Trophoblast cell (in vitro differentiated cells and primary cell): ENCODE measurements around the gene VWA3B.
A peak's percentile ranks its signal among the peaks of the same experiment; 100 is the strongest.

Source experiments
- DNase-seq, 2 donors: peaks; one replicate each; pipeline ENCODE4 v3.0.0-alpha.2; 2016
- H2AFZ ChIP-seq: 2 replicates; pipeline ENCODE4 v1.6.1; 2013; ENCODE audit warnings: low read length, moderate library complexity, mild to moderate bottlenecking; ENCODE audit not compliant: insufficient read depth, poor library complexity
- H2AK5ac ChIP-seq: 2 replicates; pipeline ENCODE4 v1.6.1; 2013; ENCODE audit warnings: mild to moderate bottlenecking, low read length
- H2BK120ac ChIP-seq: 2 replicates; pipeline ENCODE4 v1.6.1; 2013; ENCODE audit warnings: low read length, mild to moderate bottlenecking, moderate library complexity; ENCODE audit not compliant: insufficient read depth, poor library complexity
- H2BK12ac ChIP-seq: 2 replicates; pipeline ENCODE4 v1.6.1; 2013; ENCODE audit warnings: mild to moderate bottlenecking, low read length, moderate library complexity
- H2BK5ac ChIP-seq: 2 replicates; pipeline ENCODE4 v1.6.1; 2013; ENCODE audit warnings: low read length, low read depth, moderate library complexity, mild to moderate bottlenecking; ENCODE audit not compliant: poor library complexity
- H3K14ac ChIP-seq: 2 replicates; pipeline ENCODE4 v1.6.1; 2013; ENCODE audit warnings: mild to moderate bottlenecking, low read length
- H3K18ac ChIP-seq: 2 replicates; pipeline ENCODE4 v1.6.1; 2013; ENCODE audit warnings: mild to moderate bottlenecking, low read length
- H3K23ac ChIP-seq: 2 replicates; pipeline ENCODE4 v1.6.1; 2013; ENCODE audit warnings: low read length
- H3K27ac ChIP-seq: 2 replicates; pipeline ENCODE4 v1.5.1; 2013; ENCODE audit warnings: low read depth, mild to moderate bottlenecking, inconsistent platforms, low read length, moderate library complexity
- H3K27me3 ChIP-seq: 2 replicates; pipeline ENCODE4 v1.6.1; 2013; ENCODE audit warnings: inconsistent platforms, mild to moderate bottlenecking, low read length, moderate library complexity; ENCODE audit not compliant: insufficient read depth
- H3K36me3 ChIP-seq, 2 experiments: 1 replicate in 1 of 2; 2 replicates in 1 of 2; pipeline ENCODE4 v1.6.1; 2013; ENCODE audit warnings: low read length in 2 of 2, mild to moderate bottlenecking in 2 of 2, moderate library complexity in 1 of 2; ENCODE audit not compliant: insufficient read depth in 2 of 2, control insufficient read depth in 1 of 2
- H3K4ac ChIP-seq: 2 replicates; pipeline ENCODE4 v1.6.1; 2013; ENCODE audit warnings: low read depth, mild to moderate bottlenecking, low read length, moderate library complexity
- H3K4me1 ChIP-seq, 2 experiments: 1 replicate in 1 of 2; 2 replicates in 1 of 2; pipeline ENCODE4 v1.6.1; 2013; ENCODE audit warnings: low read length in 2 of 2, mild to moderate bottlenecking in 2 of 2, moderate library complexity in 1 of 2; ENCODE audit not compliant: insufficient read depth in 2 of 2, control insufficient read depth in 1 of 2
- H3K4me2 ChIP-seq: 2 replicates; pipeline ENCODE4 v1.6.1; 2013; ENCODE audit warnings: inconsistent platforms, mild to moderate bottlenecking, low read length, moderate library complexity
- H3K4me3 ChIP-seq: 2 replicates; pipeline ENCODE4 v1.5.1; 2013; ENCODE audit warnings: mild to moderate bottlenecking, low read depth, low read length, inconsistent platforms
- H3K79me1 ChIP-seq: one replicate; pipeline ENCODE4 v1.6.1; 2013; ENCODE audit warnings: low read length
- H3K79me2 ChIP-seq: 2 replicates; pipeline ENCODE4 v1.6.1; 2013; ENCODE audit warnings: low read length, mild to moderate bottlenecking; ENCODE audit not compliant: control insufficient read depth, insufficient read depth, poor library complexity
- H3K9ac ChIP-seq: 2 replicates; pipeline ENCODE4 v1.6.1; 2013; ENCODE audit warnings: mild to moderate bottlenecking, low read length
- H3K9me3 ChIP-seq: 2 replicates; pipeline ENCODE4 v1.6.1; 2013; ENCODE audit warnings: low read depth, mild to moderate bottlenecking, control low read depth, inconsistent platforms, low read length; ENCODE audit not compliant: insufficient read depth
- H4K12ac ChIP-seq: 2 replicates; pipeline ENCODE4 v1.6.1; 2013; ENCODE audit warnings: low read depth, mild to moderate bottlenecking, low read length, moderate library complexity
- H4K8ac ChIP-seq: 2 replicates; pipeline ENCODE4 v1.6.1; 2013; ENCODE audit warnings: low read depth, mild to moderate bottlenecking, low read length, moderate library complexity
- H4K91ac ChIP-seq: one replicate; pipeline ENCODE4 v1.6.1; 2013; ENCODE audit warnings: low read depth, mild to moderate bottlenecking, low read length, moderate library complexity
- WGBS: extraction: QIAGEN DNeasy Blood & Tissue Kit; methylation state at CpG from one replicate; pipeline ENCODE4 v1.1.7; 2013; ENCODE audit warnings: missing lambda C conversion rate; ENCODE audit not compliant: insufficient read length, insufficient coverage; ENCODE audit errors: extremely low coverage; 5-methylcytosine and 5-hydroxymethylcytosine counted together

VWA3B gene

DNA sequence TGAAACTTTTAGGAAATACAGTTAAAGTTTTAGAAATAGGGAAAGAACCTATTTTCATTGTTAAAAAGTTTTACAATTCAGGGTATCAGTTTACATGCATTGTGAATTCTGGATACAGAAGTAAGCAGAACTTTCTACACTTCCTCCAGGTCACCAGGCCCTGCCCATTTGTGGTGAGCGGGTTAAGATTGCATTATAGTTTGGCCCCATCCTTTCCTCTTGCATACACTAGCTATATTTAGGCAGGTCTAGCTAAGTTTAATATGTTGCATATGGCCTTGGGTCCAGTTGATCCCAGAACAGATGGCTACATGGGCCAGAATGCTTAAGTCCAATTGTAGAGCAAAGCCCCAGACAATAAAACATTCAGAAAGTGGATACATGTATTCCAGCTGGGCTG lies 4.8 kb downstream of the VWA3B start:
- Histone ChIP-seq H3K4me2 (no peak overlapping the region), H3K18ac (no peak overlapping the region), H3K4me1 (peaks cover 3 to 7% of the 10 kb centered on the region in 2 experiments), H3K23ac (no peak overlapping the region), H4K12ac (no peak overlapping the region), H2AK5ac (no peak overlapping the region), H3K79me1 (no peaks in the 10 kb centered on the region), H3K27ac (no peak overlapping the region), H2BK12ac (no peak overlapping the region), H3K9ac (no peak overlapping the region), H4K91ac (no peak overlapping the region), H2AFZ (no peak overlapping the region), H2BK5ac (no peak overlapping the region), H3K14ac (no peak overlapping the region), H3K27me3 (no peaks in the 10 kb centered on the region), H4K8ac (no peak overlapping the region), H2BK120ac (no peak overlapping the region), H3K79me2 (no peaks in the 10 kb centered on the region), H3K4me3 (no peak overlapping the region), H3K36me3 (no peaks in the 10 kb centered on the region), H3K9me3 (peaks cover 3% of the 10 kb centered on the region), H3K4ac (no peak overlapping the region)
- no peak for DNase-seq
- WGBS = no CpG with 5 or more reads among the region's 1 CpG

DNA sequence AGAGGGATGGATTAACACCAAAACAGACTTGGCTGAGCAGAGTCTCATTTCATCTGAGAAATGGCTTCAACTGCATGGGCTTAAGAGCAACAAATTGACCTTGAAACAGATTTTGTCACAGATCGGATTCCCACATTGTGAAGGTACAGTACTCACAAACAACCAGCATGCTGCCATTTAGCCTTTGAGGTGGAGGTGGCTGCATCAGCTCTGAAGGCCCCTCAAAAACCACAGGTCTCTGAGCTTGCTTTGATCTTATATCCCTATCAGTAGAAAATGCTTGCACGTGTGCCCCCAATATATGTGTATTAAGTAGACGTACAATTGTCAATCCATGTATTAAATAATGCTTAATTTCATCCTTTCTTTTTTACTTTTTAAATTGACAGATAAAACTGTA lies 6.2 kb downstream of the VWA3B start:
- no peak overlapping the region for H3K4me3 ChIP-seq
- no peak overlapping the region for H3K4me2 ChIP-seq
- no peak overlapping the region for H2AK5ac ChIP-seq
- H2BK12ac ChIP-seq = no peak overlapping the region
- H3K36me3 ChIP-seq = no peaks in the 10 kb centered on the region
- H3K27me3 ChIP-seq = no peaks in the 10 kb centered on the region
- H3K9ac ChIP-seq = no peak overlapping the region
- H3K4ac ChIP-seq = no peak overlapping the region
- no peak overlapping the region for H3K23ac ChIP-seq
- DNase-seq = peak in 1 of 2 donors; percentile 2
- H2BK5ac ChIP-seq = no peak overlapping the region
- H3K14ac ChIP-seq = no peak overlapping the region
- no peaks in the 10 kb centered on the region for H3K4me1 ChIP-seq
- no peaks in the 10 kb centered on the region for H3K79me2 ChIP-seq
- H4K12ac ChIP-seq = no peak overlapping the region
- H3K18ac ChIP-seq = no peak overlapping the region
- H2AFZ ChIP-seq = no peak overlapping the region
- no peaks in the 10 kb centered on the region for H3K79me1 ChIP-seq
- H4K91ac ChIP-seq = no peak overlapping the region
- H2BK120ac ChIP-seq = no peak overlapping the region
- H3K27ac ChIP-seq = no peak overlapping the region
- no peaks in the 10 kb centered on the region for H3K9me3 ChIP-seq
- WGBS = no CpG with 5 or more reads among the region's 3 CpGs
- no peak overlapping the region for H4K8ac ChIP-seq

DNA sequence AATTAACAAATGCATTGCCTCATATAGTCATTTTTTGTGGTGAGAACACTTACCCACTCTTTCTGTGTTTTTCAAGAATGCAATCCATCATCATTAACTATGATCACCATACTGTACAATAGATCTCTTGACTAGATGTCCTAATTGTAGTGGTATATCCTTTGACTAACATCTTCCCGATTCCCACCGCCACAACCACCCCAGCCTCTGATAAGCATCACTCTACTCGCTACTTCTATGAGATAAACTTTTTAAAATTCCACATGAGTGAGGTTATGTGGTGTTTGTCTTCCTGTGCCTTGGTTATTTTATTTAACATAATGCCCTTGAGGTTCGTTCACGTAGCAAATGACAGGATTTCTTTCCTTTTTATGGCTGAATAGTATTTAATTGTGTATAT lies 6.6 kb downstream of the VWA3B start:
- DNase-seq = peak; percentile 17 to 56
- no peak overlapping the region for H2BK5ac ChIP-seq
- H3K27ac ChIP-seq = no peak overlapping the region
- no peak overlapping the region for H3K4ac ChIP-seq
- no peak overlapping the region for H4K91ac ChIP-seq
- H4K12ac ChIP-seq = no peak overlapping the region
- no peaks in the 10 kb centered on the region for H3K4me1 ChIP-seq
- no peaks in the 10 kb centered on the region for H3K27me3 ChIP-seq
- no peak overlapping the region for H2BK12ac ChIP-seq
- H3K23ac ChIP-seq = no peak overlapping the region
- no peak overlapping the region for H3K9ac ChIP-seq
- no peak overlapping the region for H3K14ac ChIP-seq
- no peak overlapping the region for H2AFZ ChIP-seq
- no peaks in the 10 kb centered on the region for H3K36me3 ChIP-seq
- no peak overlapping the region for H3K4me2 ChIP-seq
- no peak overlapping the region for H4K8ac ChIP-seq
- no peak overlapping the region for H2AK5ac ChIP-seq
- H3K79me2 ChIP-seq = no peaks in the 10 kb centered on the region
- WGBS = no CpG with 5 or more reads among the region's 5 CpGs
- H3K9me3 ChIP-seq = no peaks in the 10 kb centered on the region
- no peaks in the 10 kb centered on the region for H3K79me1 ChIP-seq
- no peak overlapping the region for H3K4me3 ChIP-seq
- H2BK120ac ChIP-seq = no peak overlapping the region
- H3K18ac ChIP-seq = no peak overlapping the region

DNA sequence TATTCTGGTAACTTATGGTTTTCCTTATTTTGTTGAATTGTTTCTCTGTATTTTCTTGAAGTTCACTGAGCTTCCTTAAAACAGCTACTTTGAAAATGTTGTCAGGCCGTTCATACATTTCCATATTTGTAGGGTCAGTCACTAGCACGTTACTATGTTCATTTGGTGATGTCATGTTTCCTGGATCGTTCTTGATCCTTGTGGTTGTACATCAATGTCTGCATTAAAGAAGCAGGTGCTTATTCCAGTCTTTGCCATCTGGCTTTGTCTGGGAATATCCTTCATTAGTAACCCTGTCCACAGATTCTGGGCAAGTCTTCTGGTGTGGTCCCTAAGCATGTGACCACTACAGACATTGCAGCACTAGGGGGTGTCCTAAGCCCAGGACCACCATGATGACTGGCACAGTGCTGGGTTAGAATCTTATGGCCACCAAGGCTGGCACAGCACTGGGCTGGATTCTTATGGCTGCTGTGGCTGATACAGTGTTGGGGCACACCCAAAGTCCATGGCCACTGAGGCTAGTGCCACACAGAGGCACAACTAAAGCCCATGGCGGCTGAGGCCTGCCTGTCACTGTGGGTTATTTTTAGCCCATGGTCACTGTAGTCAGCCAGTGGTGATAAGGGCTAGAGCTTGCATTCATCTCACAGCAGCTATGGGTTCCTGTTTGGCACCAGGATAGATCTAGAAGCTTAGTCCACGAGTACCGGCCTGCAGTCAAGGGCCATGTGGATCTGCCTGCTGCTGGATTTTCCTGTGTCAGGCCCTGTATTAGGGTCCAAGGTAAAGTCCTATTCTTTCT lies 13.2 kb downstream of the VWA3B start:
- Histone ChIP-seq H3K27me3 (no peaks in the 10 kb centered on the region), H2BK120ac (no peak overlapping the region), H3K9me3 (peaks cover 2% of the 10 kb centered on the region), H3K23ac (no peak overlapping the region), H2AFZ (no peak overlapping the region), H4K91ac (no peak overlapping the region), H3K4me1 (no peaks in the 10 kb centered on the region), H4K8ac (no peak overlapping the region), H3K4me3 (no peak overlapping the region), H3K18ac (no peak overlapping the region), H2BK5ac (no peak overlapping the region), H3K9ac (no peak overlapping the region), H3K36me3 (no peaks in the 10 kb centered on the region), H3K14ac (no peak overlapping the region), H2AK5ac (no peak overlapping the region), H3K79me2 (no peaks in the 10 kb centered on the region), H3K4me2 (no peak overlapping the region), H4K12ac (no peak overlapping the region), H2BK12ac (no peak overlapping the region), H3K4ac (no peak overlapping the region), H3K27ac (no peak overlapping the region), H3K79me1 (no peaks in the 10 kb centered on the region)
- no peak for DNase-seq
- no CpG with 5 or more reads among the region's 6 CpGs for WGBS
